GM23338 (cell line): ENCODE data around the gene KCND2. TPM values are rescaled to one million over a fixed set of nuclear protein-coding genes. Genes with fewer than 3 reads are reported as not detected.

Source experiments
- ATAC-seq: fragments of 200-7000 bp; cut with Tn5 transposase; 3 replicates; pipeline ENCODE4 v1.9.1; 2020
- DNase-seq: peaks from one replicate; pipeline ENCODE4 v3.0.0-alpha.2; 2015; ENCODE audit warnings: low spot score
- H2AFZ ChIP-seq: fragments of 200-600 bp; sonication (generic); 2 replicates; pipeline ENCODE4 v1.8.0; 2016; ENCODE audit warnings: antibody characterized with exemption, mild to moderate bottlenecking, moderate library complexity
- H3F3A ChIP-seq: fragments of 200-600 bp; sonication (generic); replicated peaks from 2 replicates; pipeline ENCODE4 v1.8.0; 2017; ENCODE audit warnings: antibody characterized with exemption, mixed run types, low read depth
- H3K27ac ChIP-seq: fragments of 200-600 bp; sonication (generic); 2 replicates; pipeline ENCODE4 v1.6.1; 2016; ENCODE audit warnings: low read depth
- H3K27me3 ChIP-seq: fragments of 200-600 bp; sonication (generic); 2 replicates; pipeline ENCODE4 v1.8.0; 2016; ENCODE audit warnings: mild to moderate bottlenecking, mixed run types, moderate library complexity; ENCODE audit not compliant: insufficient read depth
- H3K36me3 ChIP-seq: fragments of 200-600 bp; sonication (generic); 2 replicates; pipeline ENCODE4 v1.8.0; 2016; ENCODE audit warnings: mild to moderate bottlenecking; ENCODE audit not compliant: insufficient read depth
- H3K4me1 ChIP-seq: fragments of 200-600 bp; sonication (generic); 2 replicates; pipeline ENCODE4 v1.8.0; 2016; ENCODE audit warnings: mild to moderate bottlenecking, moderate library complexity; ENCODE audit not compliant: insufficient read depth
- H3K4me2 ChIP-seq: fragments of 200-600 bp; sonication (generic); 2 replicates; pipeline ENCODE4 v1.7.1; 2017; ENCODE audit warnings: mixed run types
- H3K4me3 ChIP-seq: fragments of 200-600 bp; sonication (generic); 2 replicates; pipeline ENCODE4 v1.6.1; 2016; ENCODE audit warnings: mixed run types
- H3K79me2 ChIP-seq: fragments of 200-600 bp; sonication (generic); replicated peaks from 2 replicates; pipeline ENCODE4 v1.8.0; 2017; ENCODE audit warnings: mild to moderate bottlenecking; ENCODE audit not compliant: insufficient read depth
- H3K9me2 ChIP-seq: fragments of 200-600 bp; sonication (generic); 2 replicates; pipeline ENCODE4 v1.8.0; 2017; ENCODE audit not compliant: insufficient read depth
- H4K20me1 ChIP-seq: fragments of 200-600 bp; sonication (generic); replicated peaks from 2 replicates; pipeline ENCODE4 v1.8.0; 2017; ENCODE audit warnings: mild to moderate bottlenecking; ENCODE audit not compliant: insufficient read depth
- H3K27ac Mint-ChIP-seq: 2 replicates; pipeline ENCODE4 v1.8.0; 2020; ENCODE audit warnings: inconsistent platforms, mild to moderate bottlenecking, moderate library complexity, mixed read lengths
- H3K27me3 Mint-ChIP-seq: 3 replicates; pipeline ENCODE4 v1.8.0; 2022; ENCODE audit warnings: low read depth, mild to moderate bottlenecking, moderate library complexity, mixed read lengths, inconsistent platforms; ENCODE audit not compliant: insufficient read depth, poor library complexity
- H3K36me3 Mint-ChIP-seq: 3 replicates; pipeline ENCODE4 v1.8.0; 2021; ENCODE audit warnings: low read depth, mild to moderate bottlenecking, inconsistent platforms, moderate library complexity, mixed read lengths
- H3K4me1 Mint-ChIP-seq: 3 replicates; pipeline ENCODE4 v1.8.0; 2020; ENCODE audit warnings: mild to moderate bottlenecking, inconsistent platforms, mixed read lengths
- H3K4me3 Mint-ChIP-seq: 3 replicates; pipeline ENCODE4 v1.8.0; 2021; ENCODE audit warnings: moderate library complexity, mild to moderate bottlenecking, inconsistent platforms, mixed read lengths
- H3K9me3 Mint-ChIP-seq: 3 replicates; pipeline ENCODE4 v1.8.0; 2020; ENCODE audit warnings: moderate library complexity, mild to moderate bottlenecking, inconsistent platforms, mixed read lengths
- CTCF ChIP-seq, 2 experiments: fragments of 200-600 bp in 1 of 2; sonication (generic) in 1 of 2; conservative IDR thresholded peaks; 2 replicates each; pipeline versions ENCODE4 v1.5.1 to v1.6.1; 2016 to 2017; ENCODE audit warnings: antibody characterized with exemption in 2 of 2, low read depth in 2 of 2, mild to moderate bottlenecking in 2 of 2, moderate library complexity in 1 of 2
- ETS1 ChIP-seq: IDR thresholded peaks from 2 replicates; pipeline ENCODE4 v1.6.1; 2016; ENCODE audit warnings: antibody characterized with exemption
- EZH2phosphoT487 ChIP-seq: fragments of 200-600 bp; sonication (generic); IDR thresholded peaks from one replicate; pipeline ENCODE4 v1.8.1; 2018; ENCODE audit warnings: antibody characterized with exemption; ENCODE audit not compliant: unreplicated experiment
- JUNB ChIP-seq: IDR thresholded peaks from one replicate; pipeline ENCODE4 v1.6.1; 2016; ENCODE audit warnings: antibody characterized with exemption; ENCODE audit not compliant: unreplicated experiment
- NANOG ChIP-seq: IDR thresholded peaks from 2 replicates; pipeline ENCODE4 v1.6.1; 2016; ENCODE audit warnings: antibody characterized with exemption, borderline replicate concordance
- ZNF114 ChIP-seq: fragments of 250-450 bp; sonication (Bioruptor Pico); IDR thresholded peaks from 2 replicates; pipeline ENCODE4 v1.5.0; 2020; ENCODE audit warnings: mild to moderate bottlenecking, moderate library complexity
- ZNF331 ChIP-seq: fragments of 250-450 bp; sonication (Bioruptor Pico); IDR thresholded peaks from 2 replicates; pipeline ENCODE4 v1.5.0; 2020; ENCODE audit warnings: low read depth, mild to moderate bottlenecking, moderate library complexity
- ZNF462 ChIP-seq: fragments of 250-450 bp; sonication (Bioruptor Pico); IDR thresholded peaks from 2 replicates; pipeline ENCODE4 v1.5.0; 2020; ENCODE audit warnings: mild to moderate bottlenecking, moderate library complexity
- polyA plus RNA-seq: library from polyadenylated mRNA; unstranded; fragments of >200 nt; fragmentation: Nextera tagmentation; extraction: Ambion mirVana; gene quantifications from 2 replicates; pipeline ENCODE4 v1.2.1, GENCODE V29; 2016
- total RNA-seq: library from RNA; depleted of rRNA; stranded (reverse); fragments of >200 nt; shearing (Covaris generic); gene quantifications from 2 replicates; pipeline ENCODE4 v1.2.3, GENCODE V29; 2014

The KCND2 gene
- total and polyA plus RNA-seq, 2 experiments from 2014 or later, result 7.1 to 15.6 TPM

- TF ChIP-seq ZNF462 (CRISPR knock-in tag) (no peak), JUNB (no peak), CTCF (conservative IDR thresholded peaks at IDR 0.05; ENCODE audit: low read depth in 2 of 2) (no peak), EZH2phosphoT487 (no peak), ZNF331 (CRISPR knock-in tag) (no peak)
These were observed 336.3 kb downstream of the KCND2 start (continued) for GRCh38 chr7:120609136-120609753.

GRCh38 chr7:120611975-120612374 is 339.0 kb downstream of the KCND2 start:
- no peaks in the 10 kb centered on the region for H3K27me3 ChIP-seq
- no peak overlapping the region for H3K4me2 ChIP-seq
- H3K27ac ChIP-seq, result no peak overlapping the region
- no peaks in the 10 kb centered on the region for H3F3A ChIP-seq
- no peak overlapping the region for H2AFZ ChIP-seq
- no peaks in the 10 kb centered on the region for H4K20me1 ChIP-seq
- ATAC-seq (no peak), DNase-seq (no peak)
- no peaks in the 10 kb centered on the region for H3K36me3 ChIP-seq
- H3K27ac Mint-ChIP-seq, result no peak overlapping the region
- H3K4me3 Mint-ChIP-seq, result no peak overlapping the region
- H3K36me3 Mint-ChIP-seq, result no peaks in the 10 kb centered on the region
- no peaks in the 10 kb centered on the region for H3K79me2 ChIP-seq
- H3K4me1 ChIP-seq, result no peaks in the 10 kb centered on the region; the same call in 1 of the 2 replicates
- H3K4me3 ChIP-seq, result no peak overlapping the region
- H3K9me3 Mint-ChIP-seq, result no peaks in the 10 kb centered on the region
- no peaks in the 10 kb centered on the region for H3K27me3 Mint-ChIP-seq
- H3K9me2 ChIP-seq, result no peaks in the 10 kb centered on the region
- peaks cover 6% of the 10 kb centered on the region for H3K4me1 Mint-ChIP-seq
- no peak for TF ChIP-seq ZNF331 (CRISPR knock-in tag)
- no peak for TF ChIP-seq ETS1
- no peak for TF ChIP-seq ZNF114
- no peak for TF ChIP-seq NANOG
